Adrenal gland (tissue), 5 donors: Measurements from ENCODE around the gene SLC6A4.

Source experiments
- CTCF ChIP-seq, 6 experiments: fragments of 450-650 bp in 4 of 6; fragments of 200-600 bp in 2 of 6; sonication (generic) in 1 of 6; IDR thresholded peaks; 1 replicate in 5 of 6; 2 replicates in 1 of 6; pipeline versions ENCODE4 v1.5.1 to v1.8.0; 2016 to 2021; ENCODE audit warnings: antibody characterized with exemption in 6 of 6, mild to moderate bottlenecking in 2 of 6, moderate library complexity in 1 of 6
- POLR2A ChIP-seq, 2 donors: fragments of 450-650 bp; IDR thresholded peaks; one replicate each; pipeline ENCODE4 v1.6.1; 2017; ENCODE audit warnings: antibody characterized with exemption in 2 of 2, mild to moderate bottlenecking in 2 of 2, moderate library complexity in 1 of 2
- donor health status: DM: no; HTN: no; CAD: no.

DNA sequence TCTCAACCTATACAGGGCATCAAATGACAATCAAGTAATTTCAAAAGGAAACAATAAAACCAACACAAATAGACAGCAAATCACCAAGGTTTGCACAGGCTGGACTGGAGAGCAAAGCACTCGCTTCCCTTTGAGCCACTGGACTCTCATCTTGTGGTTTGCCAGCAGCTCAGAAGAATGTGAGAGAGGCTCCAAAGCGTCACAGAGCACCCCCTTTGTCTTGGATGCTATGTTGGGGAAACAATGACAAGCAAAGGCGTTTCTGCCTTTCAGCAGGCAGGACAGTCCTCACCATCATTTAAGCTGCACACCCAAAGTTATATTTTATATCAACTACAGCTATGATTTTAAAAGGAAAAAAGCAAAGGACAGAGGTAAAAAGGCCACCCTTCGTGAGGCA, 13.2 kb downstream of the SLC6A4 start:
- TF ChIP-seq CTCF (IDR thresholded peaks at IDR 0.05) (no peak), POLR2A (IDR thresholded peaks at IDR 0.05) (no peak)
